Activated CD8-positive, alpha-beta T cell treated with anti-CD3 and anti-CD28 coated beads for 36 hours (primary cell): ENCODE results near the gene TOR4A. TPM values are rescaled to one million over a fixed set of nuclear protein-coding genes. Genes with fewer than 3 reads are reported as not detected.

Experiments
- ATAC-seq: fragments of 200-7000 bp; cut with Tn5 transposase; one replicate; pipeline ENCODE4 v1.10.0; 2021; ENCODE audit warnings: mild to moderate bottlenecking, moderate library complexity
- CTCF ChIA-PET: fragments of 350-600 bp; sonication (Branson Sonifier 250); formaldehyde crosslinking; loops from one replicate; lab custom pipeline; 2021; ENCODE audit warnings: antibody characterized with exemption; lab: Charles Lee
- POLR2A ChIA-PET: fragments of 350-600 bp; sonication (Branson Sonifier 250); formaldehyde crosslinking; loops from one replicate; lab custom pipeline; 2021; ENCODE audit warnings: antibody characterized with exemption; lab: Charles Lee
- DNase-seq: peaks from one replicate; pipeline ENCODE4 v3.0.0-alpha.2; 2020
- H3K27ac Mint-ChIP-seq: one replicate; pipeline ENCODE4 v1.8.0; 2021; ENCODE audit warnings: mild to moderate bottlenecking, mixed read lengths
- H3K27me3 Mint-ChIP-seq: one replicate; pipeline ENCODE4 v1.8.0; 2021; ENCODE audit warnings: mixed read lengths
- H3K36me3 Mint-ChIP-seq: one replicate; pipeline ENCODE4 v1.8.0; 2021; ENCODE audit warnings: low read depth, mixed read lengths
- H3K4me1 Mint-ChIP-seq: one replicate; pipeline ENCODE4 v1.8.0; 2021; ENCODE audit warnings: low read depth, mixed read lengths
- H3K4me3 Mint-ChIP-seq: one replicate; pipeline ENCODE4 v1.8.0; 2021; ENCODE audit warnings: mild to moderate bottlenecking, moderate library complexity, mixed read lengths
- H3K9me3 Mint-ChIP-seq: one replicate; pipeline ENCODE4 v1.8.0; 2021; ENCODE audit warnings: mixed read lengths
- CTCF ChIP-seq: fragments of 200-600 bp; IDR thresholded peaks from one replicate; pipeline ENCODE4 v1.8.0; 2022; ENCODE audit warnings: antibody characterized with exemption, mild to moderate bottlenecking
- intact Hi-C: fragments of 100-400 bp; cut with micrococcal nuclease; formaldehyde crosslinking; loops from one replicate; pipeline ENCODE4 v1.10.0; 2022
- total RNA-seq, 2 experiments: library from RNA; stranded (reverse); gene quantifications; one replicate each; pipeline ENCODE4 v1.2.3, GENCODE V29; 2021

TOR4A gene
- total RNA-seq, 2 experiments from 2014 or later: 2.9 to 3.0 TPM

- Mint-ChIP-seq H3K4me1 (no peaks in the 10 kb centered on the region), H3K27ac (no peak overlapping the region), H3K27me3 (no peaks in the 10 kb centered on the region), H3K36me3 (no peaks in the 10 kb centered on the region), H3K9me3 (no peaks in the 10 kb centered on the region), H3K4me3 (no peak overlapping the region)
- TF ChIP-seq CTCF: no peak
- intact Hi-C loops: no loop called here
- ATAC-seq (no peak), DNase-seq (no peak)
- CTCF ChIA-PET: no interaction called here
- POLR2A ChIA-PET: interaction anchor here (0.9 kb wide), 1 partner anchor 9 kb away, joined by 4 read pairs; no protein-coding TSS in a partner anchor
These were observed 36.5 kb downstream of the TOR4A start for GRCh38 chr9:137313956-137314560.

GRCh38 chr9:137314561-137315560, 37.3 kb downstream of the TOR4A start:
- H3K27me3 Mint-ChIP-seq: no peaks in the 10 kb centered on the region
- H3K27ac Mint-ChIP-seq: no peak overlapping the region
- DNase-seq: no peak
- intact Hi-C loops: no loop called here
- no peaks in the 10 kb centered on the region for H3K4me1 Mint-ChIP-seq
- ATAC-seq: no peak
- no peaks in the 10 kb centered on the region for H3K36me3 Mint-ChIP-seq
- POLR2A ChIA-PET: interaction anchor here (0.9 kb wide), 1 partner anchor 10 kb away, joined by 4 read pairs; no protein-coding TSS in a partner anchor
- CTCF ChIA-PET: no interaction called here
- no peak for TF ChIP-seq CTCF
- no peaks in the 10 kb centered on the region for H3K9me3 Mint-ChIP-seq
- H3K4me3 Mint-ChIP-seq: no peak overlapping the region

GRCh38 chr9:137315581-137316011, 38.1 kb downstream of the TOR4A start:
- ChIA-PET CTCF (no interaction called here), POLR2A (interaction anchor here (1.0 kb wide), 1 partner anchor 17 kb away, joined by 4 read pairs; no protein-coding TSS in a partner anchor)
- Mint-ChIP-seq H3K27me3 (no peaks in the 10 kb centered on the region), H3K27ac (no peak overlapping the region), H3K4me3 (no peak overlapping the region), H3K4me1 (peaks cover 3% of the 10 kb centered on the region), H3K9me3 (no peaks in the 10 kb centered on the region), H3K36me3 (no peaks in the 10 kb centered on the region)
- no peak for ATAC-seq
- intact Hi-C loops: no loop called here
- DNase-seq: no peak
- no peak for TF ChIP-seq CTCF

GRCh38 chr9:137316012-137316981, 38.8 kb downstream of the TOR4A start:
- Mint-ChIP-seq H3K9me3 (no peaks in the 10 kb centered on the region), H3K27me3 (no peaks in the 10 kb centered on the region), H3K4me3 (no peak overlapping the region), H3K27ac (no peak overlapping the region), H3K4me1 (peaks cover 5% of the 10 kb centered on the region), H3K36me3 (no peaks in the 10 kb centered on the region)
- POLR2A ChIA-PET: interaction anchor here (0.6 to 1.1 kb wide), 4 partner anchors 10 to 29 kb away, joined by 3 to 4 read pairs (median 4); partner anchors contain the start of gene NRARP
- CTCF ChIA-PET: interaction anchor here (0.7 to 1.9 kb wide), 2 partner anchors 10 to 14 kb away, joined by 3 to 4 read pairs; partner anchors contain the start of gene NRARP
- ATAC-seq (peak; percentile 73), DNase-seq (peak; percentile 62)
- no peak for TF ChIP-seq CTCF
- intact Hi-C loops: no loop called here
